Upper lobe of left lung (tissue), 4 donors: Measurements from ENCODE around the gene GUK1.

Source experiments
- POLR2A ChIP-seq, 4 donors: fragments of 450-650 bp; IDR thresholded peaks; one replicate each; pipeline ENCODE4 v1.5.1; 2016 to 2017; ENCODE audit warnings: antibody characterized with exemption in 4 of 4, mild to moderate bottlenecking in 2 of 4
- TF ChIP-seq, protein P1 (sequence below), 6 experiments: fragments of 450-650 bp in 4 of 6; fragments of 200-600 bp in 2 of 6; sonication (generic) in 2 of 6; IDR thresholded peaks; one replicate each; pipeline ENCODE4 v1.5.1; 2016 to 2019; ENCODE audit warnings: antibody characterized with exemption in 6 of 6

DNA sequence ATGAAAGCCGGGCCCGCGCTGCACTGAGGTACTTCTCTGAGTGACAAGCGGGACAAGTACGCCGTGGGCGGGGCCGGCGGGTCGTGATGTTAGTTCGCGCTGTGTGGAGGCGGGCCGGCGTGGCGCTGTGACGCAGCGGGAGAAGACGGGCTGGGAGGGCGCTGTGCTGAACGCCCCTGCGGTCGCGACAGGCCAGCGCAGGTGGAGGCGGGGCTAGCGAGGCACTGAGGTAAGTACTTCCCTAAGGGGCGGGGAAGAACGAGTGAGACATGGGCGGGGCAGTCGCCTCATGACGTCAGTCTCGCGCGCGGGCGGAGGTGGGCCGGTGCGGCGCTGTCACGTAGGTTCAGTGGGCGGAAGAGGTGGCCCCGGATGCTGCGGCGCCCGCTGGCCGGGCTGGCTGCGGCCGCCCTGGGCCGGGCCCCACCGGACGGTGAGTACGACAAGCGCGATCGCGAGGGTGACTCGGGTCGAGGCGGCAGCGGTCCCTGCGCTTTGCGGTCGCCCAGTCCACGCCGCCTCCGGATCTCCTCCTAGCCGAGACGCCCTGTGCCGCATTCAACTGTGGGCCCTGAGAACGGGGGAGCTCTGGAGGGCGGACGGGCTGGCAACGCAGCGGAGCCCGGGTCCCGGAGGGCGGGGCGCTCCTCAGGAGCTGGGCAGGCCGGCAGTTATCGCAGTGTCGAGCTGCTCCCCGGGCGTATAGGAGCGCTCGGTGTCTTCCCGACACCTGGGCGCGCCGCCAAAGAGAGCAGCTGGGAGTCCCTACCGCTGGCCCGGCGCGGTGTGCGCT is at the start of gene GUK1:
- peak; percentile 52 to 99 (median 98) for TF ChIP-seq POLR2A (IDR thresholded peaks at IDR 0.05)
- TF ChIP-seq, protein P1, sequence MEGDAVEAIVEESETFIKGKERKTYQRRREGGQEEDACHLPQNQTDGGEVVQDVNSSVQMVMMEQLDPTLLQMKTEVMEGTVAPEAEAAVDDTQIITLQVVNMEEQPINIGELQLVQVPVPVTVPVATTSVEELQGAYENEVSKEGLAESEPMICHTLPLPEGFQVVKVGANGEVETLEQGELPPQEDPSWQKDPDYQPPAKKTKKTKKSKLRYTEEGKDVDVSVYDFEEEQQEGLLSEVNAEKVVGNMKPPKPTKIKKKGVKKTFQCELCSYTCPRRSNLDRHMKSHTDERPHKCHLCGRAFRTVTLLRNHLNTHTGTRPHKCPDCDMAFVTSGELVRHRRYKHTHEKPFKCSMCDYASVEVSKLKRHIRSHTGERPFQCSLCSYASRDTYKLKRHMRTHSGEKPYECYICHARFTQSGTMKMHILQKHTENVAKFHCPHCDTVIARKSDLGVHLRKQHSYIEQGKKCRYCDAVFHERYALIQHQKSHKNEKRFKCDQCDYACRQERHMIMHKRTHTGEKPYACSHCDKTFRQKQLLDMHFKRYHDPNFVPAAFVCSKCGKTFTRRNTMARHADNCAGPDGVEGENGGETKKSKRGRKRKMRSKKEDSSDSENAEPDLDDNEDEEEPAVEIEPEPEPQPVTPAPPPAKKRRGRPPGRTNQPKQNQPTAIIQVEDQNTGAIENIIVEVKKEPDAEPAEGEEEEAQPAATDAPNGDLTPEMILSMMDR (IDR thresholded peaks at IDR 0.05): peak in 4 of 6 experiments; percentile 66 to 84 (median 74)
